Neural progenitor cell (in vitro differentiated cells): ENCODE data around the gene CDC20B.
"Not testable (repeated sequence)": the region's sequence is repeated elsewhere in the genome, so short reads cannot be mapped to it uniquely, and the experiment has no call there.

ENCODE experiments used
- CTCF ChIP-seq: fragments of 200-600 bp; sonication (generic); IDR thresholded peaks from 2 replicates; pipeline ENCODE4 v1.5.1; 2017; ENCODE audit warnings: antibody characterized with exemption, mild to moderate bottlenecking
- EZH2phosphoT487 ChIP-seq: fragments of 200-600 bp; sonication (generic); IDR thresholded peaks from 2 replicates; pipeline ENCODE4 v1.6.1; 2017; ENCODE audit warnings: antibody characterized with exemption

DNA sequence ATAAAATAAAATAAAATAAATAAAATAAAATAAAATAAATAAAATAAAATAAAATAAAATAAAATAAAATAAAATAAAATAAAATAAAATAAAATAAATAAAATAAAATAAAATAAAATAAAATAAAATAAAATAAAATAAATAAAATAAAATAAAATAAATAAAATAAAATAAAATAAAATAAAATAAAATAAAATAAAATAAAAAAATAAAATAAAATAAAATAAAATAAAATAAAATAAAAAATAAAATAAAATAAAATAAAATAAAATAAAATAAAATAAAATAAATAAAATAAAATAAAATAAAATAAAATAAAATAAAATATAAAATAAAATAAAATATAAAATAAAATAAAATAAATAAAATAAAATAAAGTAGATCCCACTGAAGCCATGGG lies 67.0 kb downstream of the CDC20B start:
- TF ChIP-seq CTCF, EZH2phosphoT487: not testable (repeated sequence)
